Left renal cortex interstitium (tissue), 4 donors: ENCODE data around the gene ETF1. TPM values are rescaled to one million over a fixed set of nuclear protein-coding genes. Genes with fewer than 3 reads are reported as not detected.
"Not testable (repeated sequence)": the region's sequence is repeated elsewhere in the genome, so short reads cannot be mapped to it uniquely, and the experiment has no call there.

Experiments used
- DNase-seq, 4 donors: peaks; one replicate each; pipeline ENCODE4 v3.0.0-alpha.2; 2013; ENCODE audit warnings: low read depth in 4 of 4, low spot score in 2 of 4, missing footprints in 1 of 4
- polyA plus RNA-seq, 4 donors: library from polyadenylated mRNA; unstranded; fragments of 120-200 nt; gene quantifications; one replicate each; pipeline ENCODE4 v1.2.1, GENCODE V29; 2013; ENCODE audit not compliant: insufficient read length in 4 of 4

Gene ETF1
- polyA plus RNA-seq, 4 donors = 66.2 to 85.7 (median 73.0) TPM

DNA sequence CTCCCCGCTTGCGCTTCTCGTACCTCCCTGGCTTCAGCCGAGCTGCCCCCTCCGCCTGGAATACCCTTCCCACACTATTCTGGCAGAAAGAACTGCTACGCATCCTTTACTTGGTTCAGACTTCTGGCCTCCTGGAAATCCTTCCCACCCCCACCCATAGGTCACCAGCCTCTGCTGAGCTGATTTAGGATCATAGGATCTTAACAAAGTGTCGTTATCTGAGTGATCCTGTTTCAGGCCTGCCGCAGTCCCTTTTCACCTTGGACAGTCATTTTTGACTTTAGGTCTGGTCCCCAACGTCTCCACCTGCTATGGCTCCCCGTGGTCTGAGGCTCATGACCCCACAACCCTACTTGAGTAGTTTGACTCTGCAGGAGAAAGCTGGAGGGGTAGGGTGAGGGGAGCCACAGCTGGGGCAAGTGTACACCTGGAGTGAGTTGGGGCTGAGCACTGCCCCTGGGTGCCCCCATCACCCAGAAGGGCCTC lies 50.4 kb downstream of the ETF1 start:
- no peak for DNase-seq

DNA sequence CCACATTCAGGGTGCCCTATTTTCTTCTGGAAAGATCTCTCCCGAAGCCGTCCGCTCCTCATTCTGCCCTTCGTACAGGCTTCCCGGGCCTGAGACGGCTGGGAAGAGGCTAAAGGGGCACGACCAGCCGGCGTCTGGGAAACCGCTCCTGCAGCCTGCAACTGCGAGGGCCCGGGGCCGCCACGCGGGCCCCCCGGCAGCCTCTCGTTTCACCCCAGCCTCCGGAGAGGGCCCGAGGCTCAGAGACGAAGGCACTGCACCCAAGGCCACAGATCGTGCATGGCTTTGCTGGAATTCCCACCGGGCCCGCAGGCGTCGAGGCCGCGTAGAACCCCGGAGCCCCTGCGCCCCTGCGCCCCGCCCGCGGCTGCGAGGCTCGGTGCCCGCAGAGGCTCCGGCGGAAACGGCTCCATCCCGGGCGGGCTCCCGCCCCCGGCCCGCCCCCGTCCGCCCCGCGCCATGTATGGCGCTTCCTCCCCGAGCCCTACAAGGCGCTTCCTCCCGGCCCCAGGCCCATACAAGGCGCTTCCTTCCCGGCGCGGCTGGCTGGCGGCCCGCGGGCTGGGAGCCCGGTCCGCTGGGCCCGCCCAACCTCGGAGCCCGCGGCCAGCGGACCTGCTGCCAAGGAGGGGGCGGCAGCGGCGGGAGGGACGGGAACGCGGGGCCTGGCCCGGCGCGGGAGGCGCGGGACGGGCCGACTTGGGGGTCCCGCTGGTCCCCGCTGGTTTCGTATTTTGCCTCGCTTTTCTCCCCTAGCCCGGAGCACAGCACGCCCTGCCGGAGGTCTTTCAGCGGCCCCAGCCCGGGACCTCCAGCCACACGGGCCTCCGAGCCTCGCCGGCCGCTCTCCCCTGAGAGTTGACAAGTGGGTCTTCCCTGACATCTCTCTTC lies 51.1 kb downstream of the ETF1 start:
- DNase-seq = peak in 3 of 4 donors; percentile 59 to 84 (median 72)

DNA sequence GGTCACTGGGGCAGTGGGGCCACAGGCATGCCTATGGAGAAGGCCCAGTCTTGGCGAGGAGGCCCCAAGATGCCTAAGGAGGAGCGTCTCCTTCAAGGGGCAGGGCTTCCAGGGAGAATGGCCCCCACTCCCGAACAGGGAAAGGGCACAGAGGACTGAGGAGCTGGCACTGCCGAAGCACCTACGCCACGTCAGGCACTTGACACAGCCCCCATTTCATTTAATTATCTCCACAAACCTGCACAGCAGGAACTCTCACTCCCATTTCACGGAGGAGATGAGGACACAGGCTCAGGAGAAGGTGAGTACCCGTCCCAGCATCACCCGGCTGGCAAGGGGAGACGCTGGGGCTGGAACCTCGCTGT lies 51.8 kb downstream of the ETF1 start:
- no peak for DNase-seq

DNA sequence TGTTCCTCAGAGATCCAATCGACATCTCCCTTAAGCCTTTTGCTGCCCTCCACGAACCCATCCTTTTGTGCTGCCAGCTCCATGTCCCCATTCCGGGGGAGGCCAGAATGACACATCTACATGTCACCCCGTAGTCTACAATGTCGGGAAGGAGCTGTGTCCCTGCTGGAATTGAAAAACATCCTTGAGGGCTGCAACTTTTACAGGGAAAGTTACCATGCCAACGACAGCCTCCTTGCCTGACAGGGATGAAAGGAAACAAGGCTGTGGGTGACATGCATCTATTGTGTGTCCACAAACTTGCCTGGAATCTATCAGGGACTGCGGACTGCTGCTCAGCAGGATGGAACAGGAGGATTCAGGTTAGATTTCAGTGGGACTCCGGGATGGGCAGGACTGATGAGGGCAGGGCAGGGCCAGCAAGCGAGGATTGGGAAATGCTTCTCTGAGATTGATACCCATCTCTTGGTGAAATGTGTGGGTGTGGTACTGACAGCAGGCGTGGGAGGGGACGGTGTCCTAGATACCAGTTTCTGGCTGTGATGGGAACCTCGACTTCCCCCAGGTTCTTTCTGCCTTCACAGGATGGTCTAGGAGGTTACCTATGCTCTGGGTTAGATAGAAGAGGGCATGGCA lies 52.3 kb downstream of the ETF1 start:
- DNase-seq = no peak

DNA sequence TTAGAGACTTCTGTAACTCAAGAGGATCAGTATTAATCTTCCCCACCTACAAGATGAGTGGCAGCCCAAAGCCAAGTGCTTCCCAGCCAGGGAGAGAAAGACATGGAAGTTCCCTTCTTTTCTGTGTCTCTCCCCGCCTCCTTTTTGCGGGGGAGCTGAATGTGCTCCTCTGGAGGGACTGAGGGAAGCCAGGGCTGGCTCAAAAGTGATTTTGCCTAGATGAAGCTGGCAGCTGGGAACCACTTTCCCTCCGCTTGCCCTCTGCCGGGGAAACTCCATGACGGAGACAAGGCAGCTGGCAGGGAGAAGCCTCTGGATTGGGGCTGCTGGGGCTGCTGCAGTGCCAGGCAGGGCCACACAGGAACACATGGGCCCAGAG lies 53.4 kb downstream of the ETF1 start:
- DNase-seq = no peak

DNA sequence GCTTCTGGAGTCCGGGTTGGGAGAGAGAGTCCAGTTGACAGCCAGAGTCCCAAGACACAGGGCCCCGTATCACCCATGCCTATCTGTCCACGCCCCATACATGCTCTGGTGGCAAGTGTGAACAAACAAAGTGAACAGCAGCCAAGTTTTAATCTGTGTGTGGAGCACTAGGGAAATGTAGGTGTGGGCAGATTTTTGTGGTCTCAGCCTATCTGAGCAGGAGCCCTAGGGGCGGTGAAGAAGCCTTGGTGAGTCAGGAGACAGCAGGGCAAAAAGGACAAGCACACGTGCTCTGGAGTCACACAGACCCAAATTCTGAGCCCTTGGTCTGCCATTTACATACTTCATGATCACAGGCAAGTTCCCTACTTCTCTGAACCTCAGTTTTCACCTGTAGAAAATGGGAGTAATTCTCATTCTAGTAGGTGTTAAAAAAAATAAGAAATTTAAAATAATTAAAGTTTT lies 54.5 kb downstream of the ETF1 start:
- no peak for DNase-seq

DNA sequence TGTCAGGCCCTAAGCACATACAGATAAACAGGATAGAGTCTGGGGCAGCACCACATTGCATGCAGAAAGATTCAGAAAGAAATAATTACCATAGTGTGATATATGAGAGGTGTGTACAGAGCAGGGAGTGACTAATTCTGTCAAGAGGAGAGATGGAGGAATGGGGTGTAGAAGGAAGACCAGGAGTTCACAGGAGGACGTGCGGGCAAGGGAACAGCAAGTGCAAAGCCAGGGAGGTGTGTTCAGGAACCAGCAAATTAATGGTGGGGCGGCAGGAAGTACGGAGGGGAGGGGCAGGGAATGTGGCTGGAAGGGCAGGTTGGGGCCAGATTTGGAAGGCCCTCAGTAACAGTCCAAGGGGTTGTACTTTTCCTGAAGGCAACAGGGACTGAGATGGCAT lies 60.4 kb downstream of the ETF1 start:
- DNase-seq = no peak

DNA sequence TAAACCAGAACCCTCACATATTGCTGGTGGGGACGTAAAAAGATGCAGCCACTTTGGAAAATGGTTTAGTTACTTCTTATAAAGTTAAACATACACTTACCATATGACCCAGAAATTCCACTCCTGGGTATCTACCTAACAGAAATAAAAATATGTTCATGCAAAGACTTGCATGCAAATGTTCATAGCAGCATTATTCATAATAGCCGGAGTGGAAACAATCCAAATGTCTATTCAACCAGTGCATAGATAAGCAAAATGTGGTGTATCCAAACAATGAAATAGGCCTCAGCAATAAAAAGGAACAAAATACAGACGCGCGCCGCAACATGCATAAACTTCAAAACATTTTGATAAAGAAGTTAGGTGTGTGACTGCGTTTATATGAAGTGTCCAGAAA lies 66.1 kb downstream of the ETF1 start:
- DNase-seq = no peak

DNA sequence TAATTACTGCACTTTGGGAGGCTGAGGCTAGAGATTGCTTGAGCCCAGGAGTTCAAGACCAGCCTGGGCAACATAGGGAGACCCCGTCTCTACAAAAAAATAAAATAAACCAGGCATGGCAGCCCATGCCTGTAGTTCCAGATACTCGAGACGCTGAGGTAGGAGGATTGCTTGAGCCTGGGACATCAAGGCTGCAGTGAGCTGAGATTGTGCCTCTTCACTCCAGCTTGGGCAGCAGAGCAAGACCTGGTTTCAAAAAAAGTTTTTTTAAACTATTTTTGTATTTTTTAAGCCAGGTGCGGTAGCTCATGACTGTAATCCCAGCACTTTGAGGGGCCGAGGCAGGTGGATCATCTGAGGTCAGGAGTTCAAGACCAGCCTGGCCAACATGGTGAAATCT lies 69.9 kb downstream of the ETF1 start:
- DNase-seq = not testable (repeated sequence)

DNA sequence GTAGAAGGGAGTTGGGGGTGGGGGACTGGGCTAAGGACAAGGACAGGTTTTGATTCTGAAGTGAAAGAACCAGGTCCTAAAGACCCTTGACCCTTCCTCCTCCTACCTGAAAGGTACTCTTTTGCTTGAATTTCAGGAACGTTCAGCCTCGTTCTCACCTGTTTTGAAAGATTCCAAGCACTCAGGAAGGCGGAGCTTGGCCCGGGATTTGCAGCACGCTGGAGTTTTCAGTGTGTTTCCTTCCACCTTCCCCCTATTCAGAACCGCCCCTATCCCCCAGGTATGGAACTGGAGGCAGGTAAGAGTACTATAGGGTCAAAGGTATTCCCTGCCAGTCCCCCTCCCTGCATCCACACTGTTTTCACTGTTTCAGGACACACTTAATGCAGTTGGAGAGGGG lies 70.7 kb downstream of the ETF1 start:
- DNase-seq = no peak

DNA sequence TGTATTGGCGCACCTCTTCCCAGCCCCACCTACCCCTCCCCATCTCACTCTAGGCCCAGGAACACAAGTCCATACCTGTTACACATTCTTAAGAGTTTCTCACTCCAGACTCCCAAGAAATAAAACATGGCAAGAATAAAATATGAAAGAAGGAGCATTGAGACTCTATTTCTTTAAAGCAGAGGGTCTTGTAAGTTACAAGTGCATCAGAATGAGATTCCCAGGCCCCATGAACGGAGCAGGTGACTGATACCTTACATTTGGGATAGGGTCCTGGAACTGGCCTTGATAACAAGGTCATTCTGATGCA lies 72.0 kb downstream of the ETF1 start:
- DNase-seq = no peak

DNA sequence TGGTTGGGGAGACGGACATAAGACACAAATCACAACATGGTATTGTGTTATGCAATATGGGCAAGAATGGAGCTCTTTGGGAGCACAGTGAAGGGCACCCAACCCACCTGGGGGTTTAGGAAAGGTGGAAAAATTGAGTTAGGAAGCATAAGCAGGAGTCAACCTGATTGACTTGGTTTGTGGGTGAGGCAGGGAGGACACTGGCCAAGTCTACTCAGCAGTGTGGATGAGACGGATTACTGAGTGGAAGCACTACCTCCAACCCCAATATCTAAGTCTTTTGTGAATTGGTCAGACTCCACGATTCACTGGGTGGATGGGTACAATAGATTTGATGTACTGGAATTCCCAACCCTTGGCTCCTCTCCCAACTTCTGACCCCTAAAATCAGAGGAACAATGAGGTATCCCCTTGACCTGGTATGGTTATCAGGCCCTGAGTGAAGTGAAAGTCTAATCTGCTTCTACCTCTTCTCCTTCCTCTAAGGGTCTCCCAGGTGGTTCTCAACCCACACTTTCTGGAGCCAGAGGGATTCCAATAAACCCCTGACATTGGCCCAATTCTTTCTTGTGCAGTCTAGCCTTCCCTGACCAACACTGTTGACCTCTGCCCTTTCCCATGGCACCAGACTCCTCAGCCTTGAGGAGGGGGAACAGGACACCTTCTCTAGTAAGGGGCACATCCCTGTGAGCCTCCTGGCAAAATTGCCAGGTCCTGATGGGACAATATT lies 72.5 kb downstream of the ETF1 start:
- DNase-seq = no peak

DNA sequence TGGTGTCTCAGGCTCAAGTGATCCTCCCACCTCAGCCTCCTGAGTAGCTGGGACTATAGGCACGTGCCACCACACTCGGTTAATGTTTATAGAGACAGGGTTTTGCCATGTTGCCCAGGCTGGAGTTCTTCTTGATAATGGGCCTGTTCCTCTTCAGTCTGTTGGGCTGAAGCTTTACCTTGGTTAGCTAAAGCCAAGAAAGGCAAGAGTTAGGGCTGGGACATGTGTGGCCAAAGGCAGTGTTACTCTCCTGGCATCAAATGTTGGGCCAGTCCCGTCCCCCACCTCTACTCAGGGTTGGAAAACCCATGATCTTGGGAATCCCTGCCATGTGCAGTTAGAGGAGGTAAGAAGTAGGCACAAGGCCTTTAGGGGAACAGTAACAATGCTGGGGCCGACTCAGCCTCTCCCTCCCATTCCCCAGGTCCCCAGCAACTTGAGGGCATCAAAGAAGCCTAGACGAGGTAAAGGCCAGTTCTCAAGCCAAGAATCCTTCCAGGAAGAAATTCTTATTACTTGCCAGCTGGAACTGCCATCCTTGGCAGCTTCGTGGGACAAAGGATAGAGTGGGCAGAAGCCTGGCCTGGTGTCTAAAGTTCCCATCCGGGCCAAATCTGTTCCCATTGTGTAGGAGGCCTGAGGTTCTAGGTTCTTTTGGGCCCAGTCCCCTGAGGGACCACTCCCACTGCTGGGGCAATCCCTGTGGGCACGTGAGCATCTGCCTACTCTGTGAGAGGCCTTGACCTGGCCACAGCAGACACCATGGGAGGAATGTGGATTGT lies 73.3 kb downstream of the ETF1 start:
- no peak for DNase-seq

DNA sequence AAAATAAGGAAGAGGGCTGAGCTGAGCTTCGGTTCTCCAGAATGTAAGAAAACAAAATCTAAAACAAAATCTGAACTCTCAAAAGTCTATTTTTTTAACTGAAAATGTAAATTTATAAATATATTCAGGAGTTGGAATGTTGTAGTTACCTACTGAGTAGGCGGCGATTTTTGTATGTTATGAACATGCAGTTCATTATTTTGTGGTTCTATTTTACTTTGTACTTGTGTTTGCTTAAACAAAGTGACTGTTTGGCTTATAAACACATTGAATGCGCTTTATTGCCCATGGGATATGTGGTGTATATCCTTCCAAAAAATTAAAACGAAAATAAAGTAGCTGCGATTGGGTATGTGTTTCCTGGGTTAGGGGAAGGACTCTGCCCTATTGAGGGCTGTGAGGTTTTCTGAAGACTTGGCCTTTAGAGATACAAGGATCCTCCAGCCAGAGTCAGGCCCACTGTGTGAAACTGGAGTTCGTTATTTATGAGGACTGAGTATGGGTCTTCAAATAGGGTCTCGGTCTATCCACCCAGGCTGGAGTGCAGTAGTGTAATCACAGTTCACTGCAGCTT lies 74.0 kb downstream of the ETF1 start:
- DNase-seq = no peak

DNA sequence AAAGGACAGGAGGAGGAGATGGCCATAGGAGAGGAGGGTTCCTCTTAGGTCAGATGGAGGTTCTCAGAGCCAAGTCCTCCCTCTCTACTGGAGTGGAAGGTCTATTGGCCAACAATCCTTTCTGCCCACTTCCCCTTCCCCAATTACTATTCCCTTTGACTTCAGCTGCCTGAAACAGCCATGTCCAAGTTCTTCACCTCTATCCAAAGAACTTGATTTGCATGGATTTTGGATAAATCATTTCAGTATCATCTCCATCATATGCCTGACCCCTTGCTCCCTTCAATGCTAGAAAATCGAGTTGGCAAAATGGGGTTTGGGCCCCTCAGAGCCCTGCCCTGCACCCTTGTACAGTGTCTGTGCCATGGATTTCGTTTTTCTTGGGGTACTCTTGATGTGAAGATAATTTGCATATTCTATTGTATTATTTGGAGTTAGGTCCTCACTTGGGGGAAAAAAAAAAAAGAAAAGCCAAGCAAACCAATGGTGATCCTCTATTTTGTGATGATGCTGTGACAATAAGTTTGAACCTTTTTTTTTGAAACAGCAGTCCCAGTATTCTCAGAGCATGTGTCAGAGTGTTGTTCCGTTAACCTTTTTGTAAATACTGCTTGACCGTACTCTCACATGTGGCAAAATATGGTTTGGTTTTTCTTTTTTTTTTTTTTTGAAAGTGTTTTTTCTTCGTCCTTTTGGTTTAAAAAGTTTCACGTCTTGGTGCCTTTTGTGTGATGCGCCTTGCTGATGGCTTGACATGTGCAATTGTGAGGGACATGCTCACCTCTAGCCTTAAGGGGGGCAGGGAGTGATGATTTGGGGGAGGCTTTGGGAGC lies 74.7 kb downstream of the ETF1 start:
- DNase-seq = no peak

DNA sequence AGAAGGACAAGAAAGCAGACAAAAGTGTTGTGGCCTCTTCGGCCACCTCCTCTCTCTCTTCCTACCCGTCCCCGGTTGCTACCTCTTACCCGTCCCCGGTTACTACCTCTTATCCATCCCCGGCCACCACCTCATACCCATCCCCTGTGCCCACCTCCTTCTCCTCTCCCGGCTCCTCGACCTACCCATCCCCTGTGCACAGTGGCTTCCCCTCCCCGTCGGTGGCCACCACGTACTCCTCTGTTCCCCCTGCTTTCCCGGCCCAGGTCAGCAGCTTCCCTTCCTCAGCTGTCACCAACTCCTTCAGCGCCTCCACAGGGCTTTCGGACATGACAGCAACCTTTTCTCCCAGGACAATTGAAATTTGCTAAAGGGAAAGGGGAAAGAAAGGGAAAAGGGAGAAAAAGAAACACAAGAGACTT lies 75.3 kb downstream of the ETF1 start:
- no peak for DNase-seq

DNA sequence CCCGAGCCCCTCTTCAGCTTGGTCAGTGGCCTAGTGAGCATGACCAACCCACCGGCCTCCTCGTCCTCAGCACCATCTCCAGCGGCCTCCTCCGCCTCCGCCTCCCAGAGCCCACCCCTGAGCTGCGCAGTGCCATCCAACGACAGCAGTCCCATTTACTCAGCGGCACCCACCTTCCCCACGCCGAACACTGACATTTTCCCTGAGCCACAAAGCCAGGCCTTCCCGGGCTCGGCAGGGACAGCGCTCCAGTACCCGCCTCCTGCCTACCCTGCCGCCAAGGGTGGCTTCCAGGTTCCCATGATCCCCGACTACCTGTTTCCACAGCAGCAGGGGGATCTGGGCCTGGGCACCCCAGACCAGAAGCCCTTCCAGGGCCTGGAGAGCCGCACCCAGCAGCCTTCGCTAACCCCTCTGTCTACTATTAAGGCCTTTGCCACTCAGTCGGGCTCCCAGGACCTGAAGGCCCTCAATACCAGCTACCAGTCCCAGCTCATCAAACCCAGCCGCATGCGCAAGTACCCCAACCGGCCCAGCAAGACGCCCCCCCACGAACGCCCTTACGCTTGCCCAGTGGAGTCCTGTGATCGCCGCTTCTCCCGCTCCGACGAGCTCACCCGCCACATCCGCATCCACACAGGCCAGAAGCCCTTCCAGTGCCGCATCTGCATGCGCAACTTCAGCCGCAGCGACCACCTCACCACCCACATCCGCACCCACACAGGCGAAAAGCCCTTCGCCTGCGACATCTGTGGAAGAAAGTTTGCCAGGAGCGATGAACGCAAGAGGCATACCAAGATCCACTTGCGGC lies 75.9 kb downstream of the ETF1 start:
- DNase-seq = no peak

DNA sequence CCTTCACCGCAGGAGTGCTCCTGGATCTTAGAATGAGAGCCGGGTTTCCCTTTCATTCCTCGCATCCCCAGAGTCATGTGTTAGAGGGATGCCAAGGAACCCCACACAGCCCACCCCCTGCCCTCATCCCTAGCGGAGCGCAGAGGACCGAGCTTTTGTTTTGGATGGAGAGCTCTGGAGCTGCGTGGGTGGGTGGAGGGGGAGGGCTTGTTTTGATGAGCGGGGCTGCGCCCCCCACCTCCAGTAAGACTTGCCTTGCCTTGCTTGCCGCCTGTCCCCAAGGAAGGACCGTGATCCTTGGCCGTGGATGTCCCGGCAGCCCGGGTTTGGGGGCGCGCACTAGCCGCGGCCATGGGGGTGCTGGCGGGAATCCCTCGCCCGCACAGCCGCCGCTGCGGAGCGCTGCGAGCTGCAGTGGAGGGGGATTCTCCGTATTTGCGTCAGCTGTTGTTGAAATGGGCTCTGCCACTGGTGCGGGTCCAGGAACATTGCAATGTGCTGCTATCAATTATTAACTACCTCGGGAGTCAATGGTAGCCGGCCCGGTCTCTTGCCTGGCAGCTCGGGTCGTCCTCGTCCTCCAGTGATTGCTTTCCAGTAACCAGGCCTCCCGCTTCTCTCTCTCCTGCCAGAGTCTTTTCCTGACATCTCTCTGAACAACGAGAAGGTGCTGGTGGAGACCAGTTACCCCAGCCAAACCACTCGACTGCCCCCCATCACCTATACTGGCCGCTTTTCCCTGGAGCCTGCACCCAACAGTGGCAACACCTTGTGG lies 76.7 kb downstream of the ETF1 start:
- DNase-seq = no peak
